SKM-1 treated with dmso at 0.1 percent for 144 hours (cell line): Measurements from ENCODE around the gene IGFL4.

ENCODE experiments used
- DNase-seq: peaks from one replicate; lab custom pipeline; 2025; ENCODE audit not compliant: unreplicated experiment; lab: John Stamatoyannopoulos, UW

IGFL4 gene

GRCh38 chr19:45995715-45996385, 45.0 kb downstream of the IGFL4 start:
- no peak for DNase-seq

GRCh38 chr19:45994998-45995714, 45.6 kb downstream of the IGFL4 start, which contains the start of gene CCDC61:
TSS of gene CCDC61 (plus strand) at chr19:45995467. CDS start at chr19:46003019, 7,552 bp downstream.
- peak; percentile 91 for DNase-seq

GRCh38 chr19:45994456-45994997, 46.3 kb downstream of the IGFL4 start:
- no peak for DNase-seq

- no peak for DNase-seq
These were observed 50.6 kb downstream of the IGFL4 start for GRCh38 chr19:45990113-45990728.
